Measurements from ENCODE around the gene LRTM2. TPM values are rescaled to one million over a fixed set of nuclear protein-coding genes. Genes with fewer than 3 reads are reported as not detected.

Gene LRTM2
- total RNA-seq, 1 experiment from 2014 or later, result 0.07 TPM

GRCh38 chr12:1844223-1844622, 23.9 kb downstream of the LRTM2 start:
- Histone ChIP-seq H3K79me2 (ENCODE audit: insufficient read depth, low read length) (no peaks in the 10 kb centered on the region), H3K36me3 (ENCODE audit: control insufficient read depth in 1 of 2, insufficient read depth in 2 of 2, low read length in 2 of 2) (no peaks in the 10 kb centered on the region), H3K9ac (ENCODE audit: low read length) (no peak overlapping the region), H3K9me2 (ENCODE audit: insufficient read depth) (no peaks in the 10 kb centered on the region), H4K20me1 (ENCODE audit: insufficient read depth) (no peaks in the 10 kb centered on the region), H3K27me3 (ENCODE audit: insufficient read depth, low read length) (no peaks in the 10 kb centered on the region), H3K9me3 (ENCODE audit: control insufficient read depth in 1 of 2, insufficient read depth in 1 of 2, low read depth in 1 of 2, low read length in 2 of 2) (no peaks in the 10 kb centered on the region), H3K4me1 (ENCODE audit: control insufficient read depth in 1 of 2, insufficient read depth in 2 of 2, low read length in 2 of 2) (no peaks in the 10 kb centered on the region), H3K27ac (ENCODE audit: low read depth, low read length) (no peak overlapping the region), H3K4me2 (ENCODE audit: low read length) (no peak overlapping the region), H2AFZ (ENCODE audit: low read depth, low read length, poor library complexity, severe bottlenecking) (no peak overlapping the region), H3K4me3 (replicated peaks in 1 of 2; ENCODE audit: low read depth in 1 of 2, low read length in 2 of 2) (no peak overlapping the region)
- no peak for TF ChIP-seq POLR2A (IDR thresholded peaks at IDR 0.05; ENCODE audit: borderline replicate concordance, extremely low read depth, insufficient read depth, insufficient read length)
- TF ChIP-seq EGR1 (IDR thresholded peaks at IDR 0.05; ENCODE audit: low read depth), result no peak
- no peak for TF ChIP-seq SP1 (IDR thresholded peaks at IDR 0.05; ENCODE audit: low read depth)
- no peak for TF ChIP-seq JUND (IDR thresholded peaks at IDR 0.05)
- no peak for TF ChIP-seq ZNF274 (IDR thresholded peaks at IDR 0.05; ENCODE audit: low read depth, low read length)
- no peak for TF ChIP-seq EZH2phosphoT487 (IDR thresholded peaks at IDR 0.05; ENCODE audit: borderline replicate concordance)
- ATAC-seq (no peak), DNase-seq (ENCODE audit: low read depth, low spot score) (no peak)
- intact Hi-C loops (cut with micrococcal nuclease), result no loop called here
- BruUV-seq (replicated peaks), result no TSS peak
- ChIA-PET CTCF (no interaction called here), RAD21 (ENCODE audit: low non-redundant PET in 1 of 2, low total read pairs in 2 of 2, uncharacterized antibody in 2 of 2, unreplicated experiment in 2 of 2) (no interaction called here), POLR2A (no interaction called here)

GRCh38 chr12:1844661-1845409, 24.5 kb downstream of the LRTM2 start:
- intact Hi-C loops (cut with micrococcal nuclease), result no loop called here
- ATAC-seq, result no peak
- Histone ChIP-seq H3K4me2 (ENCODE audit: low read length) (no peak overlapping the region), H3K27ac (ENCODE audit: low read depth, low read length) (no peak overlapping the region), H3K4me1 (ENCODE audit: control insufficient read depth in 1 of 2, insufficient read depth in 2 of 2, low read length in 2 of 2) (no peaks in the 10 kb centered on the region), H3K27me3 (ENCODE audit: insufficient read depth, low read length) (no peaks in the 10 kb centered on the region), H3K79me2 (ENCODE audit: insufficient read depth, low read length) (no peaks in the 10 kb centered on the region), H3K4me3 (replicated peaks in 1 of 2; ENCODE audit: low read depth in 1 of 2, low read length in 2 of 2) (no peak overlapping the region), H2AFZ (ENCODE audit: low read depth, low read length, poor library complexity, severe bottlenecking) (no peak overlapping the region), H3K36me3 (ENCODE audit: control insufficient read depth in 1 of 2, insufficient read depth in 2 of 2, low read length in 2 of 2) (no peaks in the 10 kb centered on the region), H3K9me3 (ENCODE audit: control insufficient read depth in 1 of 2, insufficient read depth in 1 of 2, low read depth in 1 of 2, low read length in 2 of 2) (no peaks in the 10 kb centered on the region), H3K9me2 (ENCODE audit: insufficient read depth) (no peaks in the 10 kb centered on the region), H3K9ac (ENCODE audit: low read length) (no peak overlapping the region), H4K20me1 (ENCODE audit: insufficient read depth) (no peaks in the 10 kb centered on the region)
- RAD21 ChIA-PET (ENCODE audit: low non-redundant PET in 1 of 2, low total read pairs in 2 of 2, uncharacterized antibody in 2 of 2, unreplicated experiment in 2 of 2), result no interaction called here
- no TSS peak for BruUV-seq (replicated peaks)
- DNase-seq (ENCODE audit: low read depth, low spot score), result no peak
- no peak for TF ChIP-seq JUND (IDR thresholded peaks at IDR 0.05)
- no peak for TF ChIP-seq POLR2A (IDR thresholded peaks at IDR 0.05; ENCODE audit: borderline replicate concordance, extremely low read depth, insufficient read depth, insufficient read length)
- TF ChIP-seq EGR1 (IDR thresholded peaks at IDR 0.05; ENCODE audit: low read depth), result no peak
- no peak for TF ChIP-seq ZBTB33 (IDR thresholded peaks at IDR 0.05; ENCODE audit: extremely low read depth, insufficient replicate concordance, low read length)
- no peak for TF ChIP-seq ZNF274 (IDR thresholded peaks at IDR 0.05; ENCODE audit: low read depth, low read length)
- no peak for TF ChIP-seq FOSL1 (IDR thresholded peaks at IDR 0.05; ENCODE audit: low read depth)
- TF ChIP-seq ATF3 (IDR thresholded peaks at IDR 0.05), result no peak
- TF ChIP-seq CTCF (IDR thresholded peaks at IDR 0.05 in 2 of 3, conservative IDR thresholded peaks at IDR 0.05 in 1 of 3; ENCODE audit: borderline replicate concordance in 1 of 3, insufficient read depth in 1 of 3, low read depth in 2 of 3, low read length in 2 of 3), result no peak
- no peak for TF ChIP-seq ELF1 (IDR thresholded peaks at IDR 0.05; ENCODE audit: borderline replicate concordance, low read depth)
- no peak for TF ChIP-seq RAD21 (IDR thresholded peaks at IDR 0.05; ENCODE audit: low read depth)
- TF ChIP-seq EZH2 (IDR thresholded peaks at IDR 0.05), result no peak
- TF ChIP-seq POLR2AphosphoS5 (IDR thresholded peaks at IDR 0.05; ENCODE audit: low read depth, low read length), result no peak
- no peak for TF ChIP-seq CEBPB (IDR thresholded peaks at IDR 0.05; ENCODE audit: low read depth)
- TF ChIP-seq YY1 (IDR thresholded peaks at IDR 0.05; ENCODE audit: extremely low read depth, insufficient replicate concordance, low read depth, low read length), result no peak
- TF ChIP-seq SRF (IDR thresholded peaks at IDR 0.05; ENCODE audit: low read depth), result no peak
- CTCF ChIA-PET, result no interaction called here
- POLR2A ChIA-PET, result no interaction called here
